22Rv1 (cell line): ENCODE measurements around the gene KRT73.

Experiments
- ZFX ChIP-seq: fragments of 450-650 bp; IDR thresholded peaks from 2 replicates; pipeline ENCODE4 v1.6.1; 2017; ENCODE audit warnings: antibody characterized with exemption, borderline replicate concordance
- TF ChIP-seq, protein P1 (sequence below): fragments of 450-650 bp; IDR thresholded peaks from 2 replicates; pipeline ENCODE4 v1.5.1; 2017; ENCODE audit warnings: mild to moderate bottlenecking

DNA sequence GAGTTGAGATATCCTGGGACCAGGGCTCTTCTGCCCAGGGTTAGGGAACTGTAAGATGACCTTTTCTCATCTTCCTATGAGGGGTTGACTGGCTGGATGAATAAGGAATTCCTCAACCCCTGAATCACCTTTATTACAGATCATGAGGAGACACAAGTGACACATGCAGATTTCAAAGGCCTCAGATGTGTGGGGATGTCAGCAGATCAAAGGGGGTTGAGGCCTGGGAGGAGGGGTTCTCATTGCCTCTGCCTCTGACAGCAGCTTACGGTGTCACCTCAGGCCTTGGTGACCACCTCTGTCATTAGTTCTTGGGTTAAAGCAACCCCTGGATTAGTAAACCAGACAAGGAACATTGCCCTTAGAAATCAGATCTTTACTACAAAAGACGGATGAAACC is 15.0 kb downstream of the KRT73 start:
- TF ChIP-seq, protein P1, sequence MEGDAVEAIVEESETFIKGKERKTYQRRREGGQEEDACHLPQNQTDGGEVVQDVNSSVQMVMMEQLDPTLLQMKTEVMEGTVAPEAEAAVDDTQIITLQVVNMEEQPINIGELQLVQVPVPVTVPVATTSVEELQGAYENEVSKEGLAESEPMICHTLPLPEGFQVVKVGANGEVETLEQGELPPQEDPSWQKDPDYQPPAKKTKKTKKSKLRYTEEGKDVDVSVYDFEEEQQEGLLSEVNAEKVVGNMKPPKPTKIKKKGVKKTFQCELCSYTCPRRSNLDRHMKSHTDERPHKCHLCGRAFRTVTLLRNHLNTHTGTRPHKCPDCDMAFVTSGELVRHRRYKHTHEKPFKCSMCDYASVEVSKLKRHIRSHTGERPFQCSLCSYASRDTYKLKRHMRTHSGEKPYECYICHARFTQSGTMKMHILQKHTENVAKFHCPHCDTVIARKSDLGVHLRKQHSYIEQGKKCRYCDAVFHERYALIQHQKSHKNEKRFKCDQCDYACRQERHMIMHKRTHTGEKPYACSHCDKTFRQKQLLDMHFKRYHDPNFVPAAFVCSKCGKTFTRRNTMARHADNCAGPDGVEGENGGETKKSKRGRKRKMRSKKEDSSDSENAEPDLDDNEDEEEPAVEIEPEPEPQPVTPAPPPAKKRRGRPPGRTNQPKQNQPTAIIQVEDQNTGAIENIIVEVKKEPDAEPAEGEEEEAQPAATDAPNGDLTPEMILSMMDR = no peak
- no peak for TF ChIP-seq ZFX
